T-cell (primary cell): ENCODE measurements around the gene ALDOB. TPM values are rescaled to one million over a fixed set of nuclear protein-coding genes. Genes with fewer than 3 reads are reported as not detected.

ENCODE experiments used
- ATAC-seq, 4 experiments: fragments of 200-7000 bp in 3 of 4; fragments of 150-1000 bp in 1 of 4; cut with Tn5 transposase; replicated peaks in 1 of 4; 1 replicate in 3 of 4; 2 replicates in 1 of 4; pipeline ENCODE4 v1.10.0; 2021; ENCODE audit warnings: moderate library complexity in 3 of 4, mild to moderate bottlenecking in 2 of 4, moderate number of reproducible peaks in 1 of 4
- CTCF ChIA-PET, 2 donors: fragments of 300-600 bp; sonication (Branson Sonifier 250); formaldehyde crosslinking; loops; one replicate each; lab custom pipeline; 2022; ENCODE audit warnings: antibody characterized with exemption in 2 of 2; lab: Charles Lee
- POLR2A ChIA-PET, 2 donors: fragments of 300-600 bp; sonication (Branson Sonifier 250); formaldehyde crosslinking; loops; one replicate each; lab custom pipeline; 2022; ENCODE audit warnings: antibody characterized with exemption in 2 of 2; lab: Charles Lee
- DNase-seq, 35 experiments: peaks; one replicate each; pipeline versions ENCODE4 v3.0.0 to v3.0.0-alpha.2; 2013 to 2023
- H3K27ac ChIP-seq: one replicate; pipeline ENCODE4 v1.5.1; 2013; ENCODE audit warnings: low read length
- H3K27me3 ChIP-seq, 2 experiments: replicated peaks in 1 of 2; 1 replicate in 1 of 2; 2 replicates in 1 of 2; pipeline versions ENCODE4 v1.6.1 to v1.7.0; 2013; ENCODE audit warnings: low read length in 1 of 2, mixed read lengths in 1 of 2; ENCODE audit not compliant: control insufficient read depth in 2 of 2, insufficient read depth in 2 of 2; ENCODE audit errors: extremely low read depth in 1 of 2
- H3K36me3 ChIP-seq, 2 donors: 1 replicate in 1 of 2; 2 replicates in 1 of 2; pipeline versions ENCODE4 v1.6.1 to v1.7.0; 2013; ENCODE audit warnings: low read length in 1 of 2; ENCODE audit not compliant: control insufficient read depth in 2 of 2, insufficient read depth in 1 of 2; ENCODE audit errors: extremely low read depth in 1 of 2
- H3K4me1 ChIP-seq, 2 experiments: 1 replicate in 1 of 2; 2 replicates in 1 of 2; pipeline versions ENCODE4 v1.6.1 to v1.7.0; 2013; ENCODE audit warnings: low read length in 2 of 2, mixed read lengths in 1 of 2; ENCODE audit not compliant: insufficient read depth in 2 of 2, control insufficient read depth in 1 of 2; ENCODE audit errors: extremely low read depth in 1 of 2
- H3K4me3 ChIP-seq, 2 donors: 1 replicate in 1 of 2; 2 replicates in 1 of 2; pipeline versions ENCODE4 v1.5.1 to v1.7.0; 2013; ENCODE audit warnings: mild to moderate bottlenecking in 2 of 2, low read length in 1 of 2, moderate library complexity in 1 of 2; ENCODE audit not compliant: control insufficient read depth in 1 of 2; ENCODE audit errors: extremely low read depth in 1 of 2
- H3K9me3 ChIP-seq: 2 replicates; pipeline ENCODE4 v1.7.0; 2013
- H3K27ac Mint-ChIP-seq, 2 donors: one replicate each; pipeline ENCODE4 v1.8.0; 2020 to 2021; ENCODE audit warnings: mild to moderate bottlenecking in 2 of 2, mixed read lengths in 2 of 2
- H3K27me3 Mint-ChIP-seq, 2 donors: one replicate each; pipeline ENCODE4 v1.8.0; 2021 to 2022; ENCODE audit warnings: mixed read lengths in 2 of 2
- H3K36me3 Mint-ChIP-seq: one replicate; pipeline ENCODE4 v1.8.0; 2021; ENCODE audit warnings: mixed read lengths
- H3K4me1 Mint-ChIP-seq, 3 donors: one replicate each; pipeline ENCODE4 v1.8.0; 2020 to 2022; ENCODE audit warnings: mixed read lengths in 3 of 3, mild to moderate bottlenecking in 1 of 3
- H3K4me3 Mint-ChIP-seq, 3 donors: one replicate each; pipeline ENCODE4 v1.8.0; 2020 to 2022; ENCODE audit warnings: mild to moderate bottlenecking in 3 of 3, mixed read lengths in 3 of 3, moderate library complexity in 3 of 3
- H3K9me3 Mint-ChIP-seq, 3 donors: one replicate each; pipeline ENCODE4 v1.8.0; 2020 to 2022; ENCODE audit warnings: mixed read lengths in 3 of 3
- WGBS: methylation state at CpG from one replicate; pipeline ENCODE4 v1.1.5; 2013; ENCODE audit warnings: missing lambda C conversion rate; ENCODE audit not compliant: insufficient coverage; 5-methylcytosine and 5-hydroxymethylcytosine counted together
- total RNA-seq, 35 experiments: library from RNA in 6 of 35; stranded (reverse) in 6 of 35; fragments of 120-200 nt in 1 of 35; gene quantifications; one replicate each; pipeline versions ENCODE4 v1.2.1 to v1.2.4 and lab custom pipeline; 2013 to 2026

Gene ALDOB
- total RNA-seq, 5 donors from 2014 or later (not counting 1 experiment from before 2014, with no cell fraction given), result 1.3 to 2.1 (median 1.6) TPM; not detected in 2

DNA sequence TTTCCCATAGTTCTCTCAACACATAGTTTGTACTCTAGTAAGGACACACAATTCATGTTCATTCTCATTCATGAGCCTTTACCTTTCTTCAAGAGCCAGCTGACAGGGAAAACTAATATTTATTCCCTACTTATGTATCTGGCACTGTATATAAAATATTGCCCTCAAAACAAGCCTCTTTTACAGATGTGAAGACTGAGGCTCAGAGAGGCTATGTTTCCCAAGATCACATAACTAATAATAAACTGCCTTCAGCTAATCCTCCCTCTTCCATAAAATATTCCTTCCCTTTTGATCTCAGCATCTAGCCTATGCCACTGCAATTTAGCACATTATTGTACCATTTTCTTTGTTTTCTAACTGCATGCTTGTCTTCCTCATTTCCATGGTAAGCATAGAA is 18.2 kb downstream of the ALDOB start:
- H3K4me3 Mint-ChIP-seq, result no peak overlapping the region
- no peaks in the 10 kb centered on the region for H3K4me1 Mint-ChIP-seq
- peaks cover 40% of the 10 kb centered on the region for H3K36me3 Mint-ChIP-seq
- H3K27me3 Mint-ChIP-seq, result no peaks in the 10 kb centered on the region
- no peaks in the 10 kb centered on the region for H3K27me3 ChIP-seq
- H3K9me3 Mint-ChIP-seq, result peaks cover 45 to 74% (median 55%) of the 10 kb centered on the region in 3 donors
- DNase-seq, result no peak
- H3K27ac Mint-ChIP-seq, result no peak overlapping the region
- H3K4me3 ChIP-seq, result no peak overlapping the region
- ChIA-PET CTCF (no interaction called here), POLR2A (no interaction called here)
- H3K36me3 ChIP-seq, result no peaks in the 10 kb centered on the region
- H3K27ac ChIP-seq, result no peak overlapping the region
- no peaks in the 10 kb centered on the region for H3K4me1 ChIP-seq
- no peak for ATAC-seq
- peaks cover 18% of the 10 kb centered on the region for H3K9me3 ChIP-seq

DNA sequence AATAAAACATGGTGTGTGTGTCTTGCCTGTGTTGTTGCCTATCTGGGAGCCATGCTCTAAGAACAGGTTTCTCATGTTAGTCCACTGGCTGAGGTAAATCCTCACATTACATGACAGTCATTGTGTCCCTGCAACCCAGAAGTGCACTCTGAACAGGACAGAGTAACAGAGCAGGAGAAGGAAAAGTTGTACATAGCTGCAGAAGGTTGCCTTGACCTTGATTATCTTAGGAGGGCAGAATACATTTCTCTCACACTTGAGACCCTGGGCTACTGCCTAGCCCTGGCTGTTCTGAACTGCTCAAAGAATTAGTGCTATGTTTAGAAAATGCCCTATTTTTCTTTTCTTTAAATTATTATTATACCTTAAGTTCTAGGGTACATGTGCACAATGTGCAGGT is 20.0 kb downstream of the ALDOB start:
- peaks cover 48 to 74% (median 58%) of the 10 kb centered on the region in 3 donors for H3K9me3 Mint-ChIP-seq
- H3K4me3 Mint-ChIP-seq, result no peak overlapping the region
- H3K36me3 Mint-ChIP-seq, result peaks cover 50% of the 10 kb centered on the region
- Histone ChIP-seq H3K4me1 (no peaks in the 10 kb centered on the region), H3K27me3 (no peaks in the 10 kb centered on the region), H3K4me3 (no peak overlapping the region), H3K27ac (no peak overlapping the region), H3K9me3 (peaks cover 24% of the 10 kb centered on the region), H3K36me3 (no peaks in the 10 kb centered on the region)
- H3K27ac Mint-ChIP-seq, result no peak overlapping the region
- DNase-seq (no peak), ATAC-seq (no peak)
- ChIA-PET POLR2A (no interaction called here), CTCF (no interaction called here)
- no peaks in the 10 kb centered on the region for H3K4me1 Mint-ChIP-seq
- H3K27me3 Mint-ChIP-seq, result no peaks in the 10 kb centered on the region

- Histone ChIP-seq H3K36me3 (no peaks in the 10 kb centered on the region), H3K4me1 (no peaks in the 10 kb centered on the region), H3K4me3 (no peak overlapping the region), H3K9me3 (peaks cover 28% of the 10 kb centered on the region), H3K27ac (no peak overlapping the region), H3K27me3 (no peaks in the 10 kb centered on the region)
- Mint-ChIP-seq H3K9me3 (peaks cover 48 to 75% (median 62%) of the 10 kb centered on the region in 3 donors), H3K36me3 (peaks cover 50% of the 10 kb centered on the region), H3K27me3 (no peaks in the 10 kb centered on the region), H3K27ac (no peak overlapping the region), H3K4me3 (no peak overlapping the region), H3K4me1 (no peaks in the 10 kb centered on the region)
- CTCF ChIA-PET, result no interaction called here
- no peak for ATAC-seq
- no peak for DNase-seq
- POLR2A ChIA-PET, result no interaction called here
Observed at GRCh38 chr9:101414839-101415238, 20.7 kb downstream of the ALDOB start.

DNA sequence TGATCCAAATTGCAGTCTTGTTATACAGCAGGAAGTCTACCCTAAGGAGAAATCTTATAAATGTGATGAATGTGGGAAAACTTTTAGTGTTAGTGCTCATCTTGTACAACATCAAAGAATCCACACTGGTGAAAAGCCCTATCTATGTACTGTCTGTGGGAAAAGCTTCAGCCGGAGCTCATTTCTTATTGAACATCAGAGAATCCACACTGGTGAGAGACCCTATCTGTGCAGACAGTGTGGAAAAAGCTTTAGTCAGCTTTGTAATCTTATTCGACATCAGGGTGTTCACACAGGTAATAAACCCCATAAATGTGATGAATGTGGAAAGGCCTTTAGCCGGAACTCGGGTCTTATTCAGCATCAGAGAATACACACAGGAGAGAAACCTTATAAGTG is 26.5 kb downstream of the ALDOB start:
- Mint-ChIP-seq H3K36me3 (peaks cover 79% of the 10 kb centered on the region), H3K27me3 (no peaks in the 10 kb centered on the region), H3K4me1 (no peaks in the 10 kb centered on the region), H3K4me3 (no peak overlapping the region), H3K9me3 (peaks cover 37 to 78% (median 61%) of the 10 kb centered on the region in 3 donors), H3K27ac (no peak overlapping the region)
- H3K9me3 ChIP-seq, result peaks cover 43% of the 10 kb centered on the region
- ATAC-seq (no peak), DNase-seq (no peak)
- no CpG with 5 or more reads among the region's 4 CpGs for WGBS
- no peak overlapping the region for H3K27ac ChIP-seq
- ChIA-PET CTCF (interaction anchor here in 1 of 2 donors (1.3 kb wide), 1 partner anchor 11 kb away, joined by 3 read pairs; the partner anchor contains the start of genes MRPL50 and ZNF189), POLR2A (interaction anchor here in 1 of 2 donors (0.6 to 1.2 kb wide), 2 partner anchors 10 to 53 kb away, joined by 3 read pairs; partner anchors contain the start of gene ZNF189)
- H3K4me3 ChIP-seq, result no peak overlapping the region
- no peaks in the 10 kb centered on the region for H3K4me1 ChIP-seq
- no peaks in the 10 kb centered on the region for H3K27me3 ChIP-seq
- peaks cover 13 to 35% of the 10 kb centered on the region in 2 donors for H3K36me3 ChIP-seq

GRCh38 chr9:101408374-101409078 is 27.0 kb downstream of the ALDOB start:
- CTCF ChIA-PET, result interaction anchor here in 1 of 2 donors (1.3 kb wide), 1 partner anchor 10 kb away, joined by 3 read pairs; the partner anchor contains the start of genes MRPL50 and ZNF189
- Mint-ChIP-seq H3K4me3 (no peak overlapping the region), H3K27ac (no peak overlapping the region), H3K36me3 (peaks cover 80% of the 10 kb centered on the region), H3K4me1 (peaks cover 0 to 5% (median 0%) of the 10 kb centered on the region in 3 donors), H3K9me3 (peaks cover 37 to 79% (median 61%) of the 10 kb centered on the region in 3 donors), H3K27me3 (no peaks in the 10 kb centered on the region)
- ATAC-seq (no peak), DNase-seq (no peak)
- H3K4me3 ChIP-seq, result no peak overlapping the region
- H3K9me3 ChIP-seq, result peaks cover 40% of the 10 kb centered on the region
- no peaks in the 10 kb centered on the region for H3K4me1 ChIP-seq
- H3K27ac ChIP-seq, result no peak overlapping the region
- no CpG with 5 or more reads among the region's 5 CpGs for WGBS
- H3K36me3 ChIP-seq, result peaks cover 13 to 41% of the 10 kb centered on the region in 2 donors
- POLR2A ChIA-PET, result interaction anchor here in 1 of 2 donors (1.2 kb wide), 1 partner anchor 10 kb away, joined by 3 read pairs; the partner anchor contains the start of gene ZNF189
- no peaks in the 10 kb centered on the region for H3K27me3 ChIP-seq

DNA sequence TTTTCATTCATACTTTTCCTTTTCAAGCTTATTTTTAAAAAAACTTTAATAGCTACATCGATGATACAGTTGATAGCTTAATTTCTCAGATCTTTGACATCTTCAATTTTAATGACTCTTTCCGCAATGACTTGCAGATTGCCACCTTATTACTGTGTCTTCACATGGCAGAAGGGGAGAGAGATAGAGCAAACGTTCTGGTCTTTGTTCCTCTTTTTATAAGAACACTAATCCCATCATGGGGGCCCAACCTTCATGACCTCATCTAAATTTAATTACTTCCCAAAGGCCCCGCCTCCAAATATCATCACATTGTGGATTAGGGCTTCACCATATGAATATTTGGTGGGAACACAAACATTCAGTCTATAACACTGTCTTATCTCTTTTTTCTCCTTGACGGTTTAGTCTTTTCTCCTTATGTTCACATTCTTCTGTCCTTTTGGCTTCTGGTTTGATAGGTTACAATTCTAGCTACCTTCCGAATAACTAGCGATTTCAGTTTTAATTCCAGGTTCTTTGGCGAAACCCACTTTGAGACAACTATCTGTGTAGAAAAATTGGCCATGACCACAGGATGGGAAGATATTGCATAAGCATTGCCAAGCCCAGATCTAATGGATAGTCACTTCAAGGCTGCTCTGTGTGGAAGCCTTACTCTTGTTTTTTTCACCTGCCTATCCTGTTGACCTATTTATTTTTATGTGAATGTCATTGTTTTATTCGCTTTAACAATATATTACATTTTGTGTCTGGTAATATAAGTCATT is 31.9 kb downstream of the ALDOB start:
- Mint-ChIP-seq H3K27ac (no peak overlapping the region), H3K4me3 (peak overlapping the region in 1 of 3 donors; percentile 5), H3K36me3 (peaks cover 83% of the 10 kb centered on the region), H3K9me3 (peaks cover 27 to 50% (median 38%) of the 10 kb centered on the region in 3 donors), H3K27me3 (no peaks in the 10 kb centered on the region), H3K4me1 (peaks cover 36 to 45% (median 38%) of the 10 kb centered on the region in 3 donors)
- 40% methylated on average over 1 of the region's 9 CpGs for WGBS
- Histone ChIP-seq H3K36me3 (peaks cover 13 to 67% of the 10 kb centered on the region in 2 donors), H3K27me3 (no peaks in the 10 kb centered on the region), H3K27ac (no peak overlapping the region), H3K4me3 (no peak overlapping the region), H3K4me1 (peaks cover 6 to 15% of the 10 kb centered on the region in 2 experiments), H3K9me3 (peaks cover 22% of the 10 kb centered on the region)
- no peak for DNase-seq
- ChIA-PET POLR2A (interaction anchor here in 1 of 2 donors (0.5 kb wide), 1 partner anchor 125 kb away, joined by 4 read pairs; no protein-coding TSS in a partner anchor), CTCF (interaction anchor here in 1 of 2 donors (1.2 kb wide), 1 partner anchor 16 kb away, joined by 4 read pairs; no protein-coding TSS in a partner anchor)
- ATAC-seq, result no peak
